ENCODE measurements around the gene LRFN2. TPM values are rescaled to one million over a fixed set of nuclear protein-coding genes. Genes with fewer than 3 reads are reported as not detected.
A peak's percentile ranks its signal among the peaks of the same experiment; 100 is the strongest.

Gene LRFN2
- total RNA-seq, 2 donors from 2014 or later = 0.62 TPM; not detected in 1

GRCh38 chr6:40597301-40597700, 10.1 kb upstream of the LRFN2 start:
- Histone ChIP-seq H3K9me3 (no peaks in the 10 kb centered on the region), H3K27ac (no peak overlapping the region), H3K4me3 (no peak overlapping the region), H3K36me3 (no peaks in the 10 kb centered on the region), H3K27me3 (replicated peaks; ENCODE audit: insufficient read depth) (peaks cover 2% of the 10 kb centered on the region), H3K4me1 (replicated peaks) (no peaks in the 10 kb centered on the region)
- DNase-seq (ENCODE audit: low spot score) = no peak
- intact Hi-C loops (cut with DNase I) = no loop called here
- TF ChIP-seq POLR2AphosphoS5 (IDR thresholded peaks at IDR 0.05) (no peak), POLR2A (IDR thresholded peaks at IDR 0.05) (no peak), CTCF (IDR thresholded peaks at IDR 0.05) (no peak)
- 67% methylated on average over 3 of the region's 3 CpGs for WGBS

DNA sequence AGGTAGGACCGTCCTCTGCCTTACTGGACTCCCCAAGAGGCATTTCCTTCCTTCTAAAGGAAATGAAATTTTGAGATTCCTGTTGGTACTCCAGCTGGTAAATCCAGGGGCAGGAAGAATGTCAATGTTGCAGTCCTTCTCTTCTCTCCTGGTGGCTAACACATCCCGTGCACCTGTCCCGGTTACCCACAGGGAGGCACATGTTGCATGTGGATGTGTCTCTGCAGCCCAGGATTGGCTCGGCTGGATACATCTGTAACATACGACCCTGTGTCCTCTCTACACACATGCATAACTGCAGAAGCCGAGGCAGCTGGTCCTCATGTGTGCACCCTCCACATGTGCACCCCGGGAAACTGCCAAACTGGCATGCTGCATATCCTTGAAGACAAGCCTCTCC, 1.3 kb upstream of the LRFN2 start:
- Histone ChIP-seq H3K27ac (no peak overlapping the region), H3K36me3 (no peaks in the 10 kb centered on the region), H3K9me3 (no peaks in the 10 kb centered on the region), H3K27me3 (replicated peaks; ENCODE audit: insufficient read depth) (peaks cover 2% of the 10 kb centered on the region), H3K4me1 (replicated peaks) (no peaks in the 10 kb centered on the region), H3K4me3 (no peak overlapping the region)
- no peak for DNase-seq (ENCODE audit: low spot score)
- WGBS = 64% methylated on average over 7 of the region's 7 CpGs
- no peak for TF ChIP-seq POLR2A (IDR thresholded peaks at IDR 0.05)
- TF ChIP-seq CTCF (IDR thresholded peaks at IDR 0.05) = no peak
- no peak for TF ChIP-seq POLR2AphosphoS5 (IDR thresholded peaks at IDR 0.05)
- intact Hi-C loops (cut with DNase I) = no loop called here

- DNase-seq (ENCODE audit: low spot score) = no peak
- intact Hi-C loops (cut with DNase I) = no loop called here
- H3K27me3 ChIP-seq (replicated peaks; ENCODE audit: insufficient read depth) = peaks cover 2% of the 10 kb centered on the region
- TF ChIP-seq POLR2AphosphoS5 (IDR thresholded peaks at IDR 0.05) = no peak
- no peak for TF ChIP-seq POLR2A (IDR thresholded peaks at IDR 0.05)
- TF ChIP-seq CTCF (IDR thresholded peaks at IDR 0.05) = peak in 2 of 4 experiments; percentile 2 to 56
- no peaks in the 10 kb centered on the region for H3K9me3 ChIP-seq
- H3K4me1 ChIP-seq (replicated peaks) = no peaks in the 10 kb centered on the region
- WGBS = 8% methylated on average over 11 of the region's 11 CpGs
- H3K27ac ChIP-seq = no peak overlapping the region
- peak overlapping the region; percentile 18 to 39 for H3K4me3 ChIP-seq
- no peaks in the 10 kb centered on the region for H3K36me3 ChIP-seq
Measured at GRCh38 chr6:40588070-40588384, 863 bp upstream of the LRFN2 start.

- TF ChIP-seq POLR2A (IDR thresholded peaks at IDR 0.05) = no peak
- no peak for TF ChIP-seq POLR2AphosphoS5 (IDR thresholded peaks at IDR 0.05)
- no peak for TF ChIP-seq CTCF (IDR thresholded peaks at IDR 0.05)
- peak overlapping the region in 1 of 2 donors; percentile 39 for H3K4me3 ChIP-seq
- no peaks in the 10 kb centered on the region for H3K36me3 ChIP-seq
- intact Hi-C loops (cut with DNase I) = no loop called here
- H3K27ac ChIP-seq = no peak overlapping the region
- H3K27me3 ChIP-seq (replicated peaks; ENCODE audit: insufficient read depth) = no peaks in the 10 kb centered on the region
- no peaks in the 10 kb centered on the region for H3K9me3 ChIP-seq
- no peaks in the 10 kb centered on the region for H3K4me1 ChIP-seq (replicated peaks)
- no peak for DNase-seq (ENCODE audit: low spot score)
- 4% methylated on average over 52 of the region's 55 CpGs for WGBS
Measured at GRCh38 chr6:40586369-40587201, 579 bp downstream of the LRFN2 start.

DNA sequence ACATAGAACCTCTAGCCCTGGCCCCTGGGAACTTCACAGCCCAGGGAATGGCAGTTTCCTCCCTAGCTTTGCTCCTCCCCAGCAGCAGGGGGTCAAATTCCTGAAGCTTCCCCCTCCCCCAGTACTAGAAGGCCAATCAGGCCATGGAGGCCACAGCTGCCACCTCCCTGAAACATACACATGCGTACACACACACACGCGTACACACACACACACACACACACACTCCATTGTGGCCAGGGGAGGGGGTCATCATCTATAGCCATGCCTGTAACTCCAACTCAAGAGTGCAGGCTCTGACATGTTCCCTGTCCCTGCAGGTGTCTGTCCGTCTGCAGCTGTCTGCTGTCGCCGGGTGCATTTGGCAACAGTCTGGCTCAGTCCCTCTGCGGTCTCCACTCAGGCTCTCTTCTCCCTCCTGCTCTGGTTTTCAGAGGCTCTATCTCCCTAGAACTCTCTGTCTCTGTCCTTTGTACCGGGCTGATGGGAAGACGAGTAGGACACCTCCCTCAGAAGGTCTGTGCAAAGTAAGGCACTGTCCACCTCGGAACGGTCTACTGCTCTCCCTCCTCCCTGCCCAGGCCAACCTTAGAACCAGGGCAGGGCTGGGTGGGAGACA, 1.4 kb downstream of the LRFN2 start:
- intact Hi-C loops (cut with DNase I) = no loop called here
- no peaks in the 10 kb centered on the region for H3K4me1 ChIP-seq (replicated peaks)
- 33% methylated on average over 11 of the region's 11 CpGs for WGBS
- no peak for DNase-seq (ENCODE audit: low spot score)
- H3K9me3 ChIP-seq = no peaks in the 10 kb centered on the region
- no peaks in the 10 kb centered on the region for H3K36me3 ChIP-seq
- TF ChIP-seq POLR2A (IDR thresholded peaks at IDR 0.05) = no peak
- no peak for TF ChIP-seq POLR2AphosphoS5 (IDR thresholded peaks at IDR 0.05)
- no peak for TF ChIP-seq CTCF (IDR thresholded peaks at IDR 0.05)
- no peak overlapping the region for H3K27ac ChIP-seq
- H3K4me3 ChIP-seq = no peak overlapping the region
- no peaks in the 10 kb centered on the region for H3K27me3 ChIP-seq (replicated peaks; ENCODE audit: insufficient read depth)

All from prostate gland (tissue), 2 donors.